Panc1 (cell line): ENCODE measurements around the gene DNAJC5G.

Experiments used
- SIN3A ChIP-seq: IDR thresholded peaks from 2 replicates; pipeline ENCODE4 v1.6.1; 2012; ENCODE audit warnings: low read depth, mild to moderate bottlenecking, low read length, moderate library complexity, borderline replicate concordance; ENCODE audit not compliant: insufficient read depth
- TCF7L2 ChIP-seq: IDR thresholded peaks from 2 replicates; pipeline ENCODE4 v1.6.1; 2011; ENCODE audit warnings: mild to moderate bottlenecking, low read depth, low read length, inconsistent platforms
- TF ChIP-seq, protein P1 (sequence below): fragments of 450-650 bp; IDR thresholded peaks from 2 replicates; pipeline ENCODE4 v1.5.1; 2017; ENCODE audit warnings: mild to moderate bottlenecking

GRCh38 chr2:27278010-27278409 lies 2.8 kb downstream of the DNAJC5G start:
- TF ChIP-seq, protein P1, sequence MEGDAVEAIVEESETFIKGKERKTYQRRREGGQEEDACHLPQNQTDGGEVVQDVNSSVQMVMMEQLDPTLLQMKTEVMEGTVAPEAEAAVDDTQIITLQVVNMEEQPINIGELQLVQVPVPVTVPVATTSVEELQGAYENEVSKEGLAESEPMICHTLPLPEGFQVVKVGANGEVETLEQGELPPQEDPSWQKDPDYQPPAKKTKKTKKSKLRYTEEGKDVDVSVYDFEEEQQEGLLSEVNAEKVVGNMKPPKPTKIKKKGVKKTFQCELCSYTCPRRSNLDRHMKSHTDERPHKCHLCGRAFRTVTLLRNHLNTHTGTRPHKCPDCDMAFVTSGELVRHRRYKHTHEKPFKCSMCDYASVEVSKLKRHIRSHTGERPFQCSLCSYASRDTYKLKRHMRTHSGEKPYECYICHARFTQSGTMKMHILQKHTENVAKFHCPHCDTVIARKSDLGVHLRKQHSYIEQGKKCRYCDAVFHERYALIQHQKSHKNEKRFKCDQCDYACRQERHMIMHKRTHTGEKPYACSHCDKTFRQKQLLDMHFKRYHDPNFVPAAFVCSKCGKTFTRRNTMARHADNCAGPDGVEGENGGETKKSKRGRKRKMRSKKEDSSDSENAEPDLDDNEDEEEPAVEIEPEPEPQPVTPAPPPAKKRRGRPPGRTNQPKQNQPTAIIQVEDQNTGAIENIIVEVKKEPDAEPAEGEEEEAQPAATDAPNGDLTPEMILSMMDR: no peak
- TF ChIP-seq SIN3A (no peak), TCF7L2 (no peak)
